Measurements from ENCODE around the gene ARHGEF7. TPM values are rescaled to one million over a fixed set of nuclear protein-coding genes. Genes with fewer than 3 reads are reported as not detected.
A peak's percentile ranks its signal among the peaks of the same experiment; 100 is the strongest.

The ARHGEF7 gene
- total RNA-seq, 3 donors from 2014 or later, result 55.3 to 82.5 (median 62.6) TPM

- TF ChIP-seq CTCF (IDR thresholded peaks at IDR 0.05), result no peak
- Histone ChIP-seq H3K4me3 (no peak overlapping the region), H3K4me1 (ENCODE audit: low read depth) (no peaks in the 10 kb centered on the region), H3K36me3 (ENCODE audit: low read depth) (no peaks in the 10 kb centered on the region), H3K9me3 (no peaks in the 10 kb centered on the region)
- peak in 1 of 3 donors; percentile 47 for DNase-seq
- intact Hi-C loops (cut with DNase I, micrococcal nuclease), result no loop called here
- ATAC-seq, result peak; percentile 91
These were observed 132.4 kb downstream of the ARHGEF7 start for GRCh38 chr13:111247552-111247951.

DNA sequence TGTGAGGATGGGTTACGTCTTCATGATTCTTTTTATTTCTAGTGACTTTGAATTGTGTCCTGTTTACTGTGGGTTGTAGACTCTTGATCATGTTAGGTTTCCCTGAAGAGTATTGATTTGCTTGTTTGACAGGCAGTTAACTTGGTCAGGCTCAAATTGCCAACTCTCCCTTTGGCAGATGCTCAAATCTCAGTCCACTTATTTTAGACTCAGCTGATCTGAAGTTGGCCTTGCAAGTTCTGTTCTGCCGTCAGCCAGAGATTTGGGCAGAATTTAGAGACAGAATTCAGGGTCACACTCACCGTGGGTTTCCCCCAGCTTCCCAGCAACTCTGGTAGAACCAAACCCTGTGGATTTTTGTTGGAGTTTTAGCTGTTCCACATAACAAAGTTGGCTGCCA lies 133.7 kb downstream of the ARHGEF7 start:
- H3K36me3 ChIP-seq (ENCODE audit: low read depth), result no peaks in the 10 kb centered on the region
- no peak for TF ChIP-seq CTCF (IDR thresholded peaks at IDR 0.05)
- intact Hi-C loops (cut with DNase I, micrococcal nuclease), result no loop called here

GRCh38 chr13:111249637-111250360 lies 134.7 kb downstream of the ARHGEF7 start:
- DNase-seq (no peak), ATAC-seq (no peak)
- no peak overlapping the region for H3K4me3 ChIP-seq
- no peaks in the 10 kb centered on the region for H3K36me3 ChIP-seq (ENCODE audit: low read depth)
- intact Hi-C loops (cut with DNase I, micrococcal nuclease), result no loop called here
- TF ChIP-seq CTCF (IDR thresholded peaks at IDR 0.05), result no peak
- no peaks in the 10 kb centered on the region for H3K4me1 ChIP-seq (ENCODE audit: low read depth)
- H3K9me3 ChIP-seq, result no peaks in the 10 kb centered on the region

More for the DNA sequence above, 133.7 kb downstream of the ARHGEF7 start:
- no peaks in the 10 kb centered on the region for H3K4me1 ChIP-seq (ENCODE audit: low read depth)
- DNase-seq, result no peak
- no peak overlapping the region for H3K4me3 ChIP-seq
- H3K9me3 ChIP-seq, result no peaks in the 10 kb centered on the region
- no peak for ATAC-seq

- Histone ChIP-seq H3K4me1 (ENCODE audit: low read depth) (no peaks in the 10 kb centered on the region), H3K36me3 (ENCODE audit: low read depth) (no peaks in the 10 kb centered on the region), H3K9me3 (no peaks in the 10 kb centered on the region), H3K4me3 (no peak overlapping the region)
- no peak for TF ChIP-seq CTCF (IDR thresholded peaks at IDR 0.05)
- ATAC-seq (peak; percentile 36), DNase-seq (no peak)
- intact Hi-C loops (cut with DNase I, micrococcal nuclease), result no loop called here
These were observed 136.7 kb downstream of the ARHGEF7 start for GRCh38 chr13:111251646-111252445.

DNA sequence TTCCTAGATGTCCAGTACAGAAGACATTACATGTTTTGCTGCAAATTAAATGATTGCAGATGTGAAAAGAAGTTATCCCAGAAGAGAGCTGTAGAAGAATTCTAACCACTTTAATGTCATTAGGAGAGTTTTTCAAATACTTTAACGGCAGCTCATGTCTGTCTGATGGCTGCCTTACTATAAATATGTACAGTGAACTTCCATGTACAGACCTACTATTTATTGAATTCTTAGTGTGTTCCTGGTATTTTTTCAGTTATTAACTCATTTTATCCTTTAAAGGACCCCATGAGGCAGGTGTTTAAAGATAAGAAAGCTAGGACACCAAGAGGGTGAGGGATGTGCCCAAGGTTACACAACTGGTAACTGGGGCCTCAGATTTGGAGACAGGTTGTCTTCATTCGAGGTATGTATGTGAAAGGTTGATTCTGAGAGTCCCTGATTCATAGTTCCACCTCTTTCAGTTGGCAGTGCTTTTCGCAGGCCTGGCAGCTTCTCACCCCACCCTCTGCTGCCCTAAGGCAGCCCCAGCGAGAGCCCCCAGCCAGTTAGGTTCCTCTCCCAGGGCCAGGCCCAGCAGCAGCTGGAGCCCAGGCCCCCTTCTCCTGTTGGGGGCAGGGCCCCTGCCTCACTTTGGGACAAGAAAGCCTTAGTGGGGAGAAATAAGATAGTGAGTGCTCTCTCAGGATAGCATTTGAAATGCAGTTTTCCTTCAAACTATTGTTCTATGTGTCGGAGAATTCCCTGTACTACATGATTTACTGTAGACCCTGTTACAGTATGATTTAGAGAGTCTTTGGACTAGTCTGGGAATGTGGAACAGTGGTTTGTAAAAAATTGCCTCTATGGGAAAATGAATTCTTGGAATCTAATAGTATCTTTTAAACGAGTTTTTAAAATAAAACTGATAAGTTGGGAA lies 137.6 kb downstream of the ARHGEF7 start:
- no peaks in the 10 kb centered on the region for H3K9me3 ChIP-seq
- no peak for TF ChIP-seq CTCF (IDR thresholded peaks at IDR 0.05)
- no peaks in the 10 kb centered on the region for H3K36me3 ChIP-seq (ENCODE audit: low read depth)
- no peak overlapping the region for H3K4me3 ChIP-seq
- no peaks in the 10 kb centered on the region for H3K4me1 ChIP-seq (ENCODE audit: low read depth)
- ATAC-seq (no peak), DNase-seq (no peak)
- intact Hi-C loops (cut with DNase I, micrococcal nuclease), result no loop called here

Data from mucosa of descending colon (tissue), 3 donors.